Activated CD4-positive, alpha-beta T cell treated with anti-CD3 and anti-CD28 coated beads, Interleukin-2, Interleukin-6, amounts not matched to agents 100 ng/mL and 50 ng/mL, durations not matched to agents 16 hours and 8 hours (primary cell): Measurements from ENCODE around the gene PLCG1.

Source experiments
- DNase-seq: peaks from one replicate; pipeline ENCODE4 v3.0.0-alpha.2; 2020

The PLCG1 gene

GRCh38 chr20:41182296-41183212, 45.2 kb downstream of the PLCG1 start:
- no peak for DNase-seq

GRCh38 chr20:41183391-41183790, 46.0 kb downstream of the PLCG1 start:
- no peak for DNase-seq

GRCh38 chr20:41183831-41184230, 46.5 kb downstream of the PLCG1 start:
- no peak for DNase-seq

DNA sequence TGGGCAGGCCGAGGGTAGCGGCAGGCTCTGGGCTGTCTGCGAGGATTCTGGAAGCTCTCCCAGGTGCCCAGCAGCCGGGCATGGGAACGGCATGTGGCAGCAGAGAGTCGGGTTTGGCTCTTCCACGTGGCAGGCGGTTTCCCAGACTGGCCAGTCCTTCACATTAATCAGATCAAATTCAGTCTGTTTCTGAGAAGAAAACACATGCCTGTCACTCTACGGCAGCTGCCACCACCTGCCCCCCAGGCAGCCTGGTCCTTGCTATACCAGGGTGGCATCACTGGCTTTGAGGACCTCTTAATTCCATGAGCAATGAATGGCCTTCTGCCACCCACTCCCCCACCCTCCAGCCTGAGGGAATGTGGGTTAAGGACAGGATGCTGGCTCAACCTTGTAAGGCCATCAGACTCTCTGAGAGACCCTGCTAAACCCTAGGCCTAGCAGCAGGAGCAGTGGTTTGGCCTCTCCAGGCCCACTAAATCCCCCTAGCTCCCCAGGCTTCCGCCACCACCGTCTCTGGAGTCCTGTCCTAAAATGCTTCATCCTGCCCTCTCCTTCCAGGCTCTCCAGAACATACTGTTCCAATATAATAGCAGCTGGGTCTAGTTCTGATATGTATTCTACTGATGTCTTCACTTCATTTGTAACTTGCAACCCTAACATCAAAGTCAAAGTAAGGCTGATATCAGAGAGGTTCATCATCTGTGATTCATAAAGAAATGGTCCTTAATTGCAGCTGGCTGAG, 47.8 kb downstream of the PLCG1 start:
- DNase-seq: no peak

DNA sequence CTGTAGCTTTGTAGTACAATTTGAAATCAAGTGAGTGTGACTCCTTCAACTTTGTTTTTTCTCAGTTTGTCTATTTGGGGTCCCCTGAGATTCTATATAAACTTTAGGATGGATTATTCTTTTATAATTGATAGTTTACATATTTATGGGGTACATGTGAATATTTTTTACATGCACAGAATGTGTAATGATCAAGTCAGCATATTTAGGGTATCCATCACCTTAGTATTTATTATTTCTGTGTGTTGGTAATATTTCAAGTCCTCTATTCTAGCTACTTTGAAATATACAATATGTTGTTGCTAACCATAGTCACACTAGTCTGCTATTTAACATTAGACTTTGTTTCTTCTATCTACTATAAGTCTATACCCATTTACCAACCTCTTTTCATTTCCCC, 50.3 kb downstream of the PLCG1 start:
- no peak for DNase-seq

DNA sequence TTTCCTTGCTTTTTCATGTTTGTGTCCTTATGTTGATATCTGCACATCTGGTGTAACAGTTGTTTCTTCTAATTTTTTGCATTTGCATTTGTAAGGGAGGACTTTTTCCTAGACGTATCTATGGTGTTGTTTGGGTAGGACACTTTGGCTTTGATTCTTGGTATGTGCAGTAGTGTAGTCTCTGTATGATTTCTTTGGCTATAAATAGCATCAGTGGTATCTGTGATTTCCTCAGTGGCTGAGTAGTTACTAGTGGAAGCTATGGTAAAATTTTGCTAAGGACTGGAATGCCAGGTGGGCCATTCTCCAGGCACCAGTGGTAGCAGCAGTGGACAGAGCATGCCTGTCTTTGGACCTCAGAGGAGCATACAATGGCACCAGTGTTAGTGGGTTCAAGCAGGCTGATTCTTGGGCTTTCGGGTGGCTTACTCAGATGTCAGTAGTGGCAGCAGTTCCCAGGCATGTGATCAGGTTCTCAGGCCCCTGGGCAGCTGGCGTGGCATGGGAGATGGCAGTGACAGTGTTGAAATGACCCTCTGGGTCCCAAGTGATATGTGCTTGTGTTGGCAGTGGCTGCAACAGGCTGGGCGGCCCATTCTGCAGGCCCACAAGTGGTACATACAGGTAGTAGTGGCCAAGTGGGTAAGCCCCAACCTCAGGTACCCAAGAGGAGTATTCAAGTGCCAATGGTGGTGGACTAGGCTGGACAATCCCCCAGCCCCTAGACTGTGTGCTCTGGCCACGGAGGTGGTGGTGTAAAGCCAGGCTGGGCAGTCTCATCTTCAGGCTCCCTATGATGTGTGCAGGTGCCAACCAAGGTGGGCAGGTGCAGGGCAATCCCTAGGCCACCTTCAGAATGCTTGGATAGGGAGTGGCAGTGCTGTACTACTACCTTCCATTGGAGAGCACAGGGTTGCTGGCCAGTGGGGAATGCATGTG, 54.5 kb downstream of the PLCG1 start:
- no peak for DNase-seq

- no peak for DNase-seq
Observed at GRCh38 chr20:41192575-41192974, 55.2 kb downstream of the PLCG1 start.

DNA sequence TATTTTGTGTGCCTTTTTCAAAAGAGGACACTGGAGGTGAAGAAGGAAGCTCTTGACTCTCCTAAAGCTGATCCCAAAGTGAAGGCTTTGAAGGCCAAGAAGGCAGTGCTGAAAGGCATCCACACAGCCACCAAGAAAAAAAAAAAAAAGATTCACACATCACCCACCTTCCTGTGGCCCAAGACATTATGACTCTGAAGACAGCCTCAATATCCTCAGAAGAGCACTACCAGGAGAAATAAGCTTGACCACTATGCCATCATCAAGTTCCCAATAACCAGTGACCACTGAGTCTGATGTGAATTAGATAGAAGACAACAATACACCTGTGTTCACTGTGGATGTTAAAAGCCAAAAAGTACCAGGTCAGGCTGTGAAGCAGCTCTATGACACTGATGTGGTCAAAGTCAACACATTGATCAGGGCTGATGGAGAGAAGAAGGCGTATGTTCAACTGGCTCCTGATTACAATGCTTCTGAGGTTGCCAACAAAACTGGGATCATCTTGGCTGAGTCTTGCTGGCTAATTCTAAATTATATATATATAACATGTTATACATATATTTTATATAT, 59.4 kb downstream of the PLCG1 start:
- DNase-seq: no peak

GRCh38 chr20:41198443-41198842, 61.1 kb downstream of the PLCG1 start:
- DNase-seq: no peak

DNA sequence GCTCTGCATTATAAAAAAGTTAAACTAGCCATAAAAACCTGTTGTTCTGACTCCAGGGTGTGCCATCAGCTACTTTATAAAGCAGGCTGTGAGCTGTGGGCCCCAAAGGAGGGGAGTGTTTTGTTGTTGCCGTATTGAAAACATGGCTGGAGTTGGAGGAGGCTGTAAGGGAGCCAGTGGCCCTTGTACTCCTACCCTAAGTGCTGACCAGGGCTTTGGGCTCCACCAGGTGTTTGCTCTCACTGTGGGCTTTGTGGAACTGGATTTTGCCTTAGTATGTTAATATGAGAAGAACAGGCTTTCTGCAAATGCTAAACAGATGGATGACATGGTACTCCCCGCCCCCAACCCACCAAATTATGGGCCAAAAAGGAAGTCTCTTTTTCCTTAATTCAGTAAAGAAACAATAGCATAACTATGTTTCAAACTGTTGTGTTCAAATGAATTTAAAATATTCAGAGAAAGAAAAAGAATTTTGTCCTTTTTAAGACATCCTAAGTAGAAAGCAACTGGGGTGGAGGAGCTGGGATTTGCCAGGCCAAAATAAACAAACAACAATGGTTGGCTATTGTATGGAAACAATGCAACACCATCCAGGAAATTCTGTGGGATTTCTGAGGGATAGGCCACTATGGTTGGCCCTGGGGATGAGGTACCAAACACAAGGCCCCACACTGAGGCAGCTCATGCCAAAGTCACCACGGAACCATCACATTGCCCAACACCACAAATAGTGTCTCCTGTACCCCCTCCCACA, 63.3 kb downstream of the PLCG1 start:
- DNase-seq: no peak

GRCh38 chr20:41201760-41202159, 64.4 kb downstream of the PLCG1 start:
- no peak for DNase-seq

DNA sequence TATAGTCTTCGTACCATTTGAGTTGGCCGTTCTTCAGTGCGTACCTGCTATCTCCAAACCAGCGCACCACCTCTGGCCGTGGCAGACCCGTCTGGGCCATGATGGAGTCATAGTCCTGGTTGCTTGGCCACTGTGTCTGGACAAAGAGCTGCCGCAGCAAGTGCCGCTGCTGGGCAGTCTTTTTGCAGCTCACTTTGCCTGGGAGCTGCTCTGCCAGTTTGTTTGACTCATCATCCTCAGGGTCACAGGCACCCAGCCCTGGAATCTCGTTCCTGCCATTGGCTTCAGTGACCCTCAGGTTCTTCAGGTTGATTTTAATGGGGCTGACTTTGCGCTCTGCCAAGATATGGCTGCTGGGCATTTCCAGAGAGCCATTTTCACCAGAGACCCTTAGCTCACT, 65.1 kb downstream of the PLCG1 start:
- no peak for DNase-seq

DNA sequence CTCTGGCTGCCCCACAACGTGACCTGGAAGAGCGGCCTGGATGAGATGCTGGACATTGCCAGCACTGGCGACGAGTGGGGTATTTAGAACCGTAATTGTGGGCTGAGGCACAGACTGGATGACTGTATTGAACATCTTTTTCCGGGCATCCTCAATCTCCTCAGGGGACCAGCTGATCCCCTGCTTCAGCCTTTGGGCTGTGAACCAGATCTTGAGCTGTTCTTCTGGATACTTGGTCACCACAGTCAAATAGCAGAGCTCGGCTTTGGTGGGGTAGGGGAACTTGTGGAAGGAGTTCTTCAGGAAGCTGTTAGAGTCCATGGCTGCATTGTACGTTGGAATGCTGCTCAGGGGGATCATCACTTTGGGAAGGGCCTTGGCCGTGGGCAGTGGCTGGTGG, 66.3 kb downstream of the PLCG1 start:
- no peak for DNase-seq

- DNase-seq: no peak
Observed at GRCh38 chr20:41204304-41205265, 67.2 kb downstream of the PLCG1 start.

- DNase-seq: no peak
Observed at GRCh38 chr20:41205313-41205712, 68.0 kb downstream of the PLCG1 start.

DNA sequence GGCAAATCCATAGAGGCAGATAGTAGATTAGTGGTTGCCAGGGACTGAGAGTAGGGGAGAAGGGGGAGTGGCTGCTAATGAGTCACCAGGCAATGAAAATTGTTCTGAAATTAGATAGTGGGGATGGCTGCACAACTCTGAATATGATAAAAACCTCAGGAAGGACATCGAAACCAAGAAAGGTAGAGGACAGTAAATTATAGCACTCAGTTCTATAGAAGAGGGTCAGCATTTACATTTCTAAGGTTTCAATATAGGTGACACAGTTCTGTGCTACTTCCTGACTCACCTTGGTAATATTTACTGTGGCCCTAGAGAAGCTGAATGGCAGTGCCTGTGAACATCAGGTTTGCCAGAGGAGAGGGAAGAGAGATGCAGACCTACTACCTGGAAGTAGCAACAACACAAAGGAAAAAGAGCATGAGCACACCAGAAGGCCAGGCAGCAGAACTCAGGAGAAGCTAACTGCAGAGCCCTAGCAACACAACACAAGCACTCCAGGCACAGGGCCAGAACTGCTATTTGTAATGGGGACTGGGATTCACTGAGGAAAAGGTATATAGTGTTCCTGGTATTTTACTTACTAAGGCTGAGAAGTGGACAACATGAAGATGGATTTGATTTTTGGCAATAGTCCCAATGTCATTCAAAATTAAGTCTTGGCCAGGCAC, 75.9 kb downstream of the PLCG1 start:
- DNase-seq: no peak

DNA sequence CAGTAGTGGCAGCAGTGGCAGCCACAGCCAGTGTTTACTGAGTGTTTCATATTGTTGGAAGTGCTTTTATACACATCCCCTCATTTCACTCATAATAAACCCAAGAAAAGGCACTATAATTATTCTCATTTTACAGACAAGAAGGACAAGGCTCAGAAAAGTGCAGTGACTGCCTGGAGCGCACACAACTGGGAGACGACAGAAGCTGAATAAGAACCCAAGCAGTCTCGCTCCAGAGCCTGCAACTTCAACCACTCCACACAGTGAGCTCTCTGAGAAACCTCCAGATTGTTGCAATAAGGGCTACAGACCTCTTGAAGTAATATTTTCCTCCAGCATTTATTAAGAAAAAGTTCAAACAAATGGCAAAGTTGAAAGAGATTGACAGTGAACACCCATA, 76.9 kb downstream of the PLCG1 start:
- DNase-seq: no peak

GRCh38 chr20:41214666-41215065, 77.3 kb downstream of the PLCG1 start:
- no peak for DNase-seq

GRCh38 chr20:41217422-41217821, 80.1 kb downstream of the PLCG1 start:
- no peak for DNase-seq

DNA sequence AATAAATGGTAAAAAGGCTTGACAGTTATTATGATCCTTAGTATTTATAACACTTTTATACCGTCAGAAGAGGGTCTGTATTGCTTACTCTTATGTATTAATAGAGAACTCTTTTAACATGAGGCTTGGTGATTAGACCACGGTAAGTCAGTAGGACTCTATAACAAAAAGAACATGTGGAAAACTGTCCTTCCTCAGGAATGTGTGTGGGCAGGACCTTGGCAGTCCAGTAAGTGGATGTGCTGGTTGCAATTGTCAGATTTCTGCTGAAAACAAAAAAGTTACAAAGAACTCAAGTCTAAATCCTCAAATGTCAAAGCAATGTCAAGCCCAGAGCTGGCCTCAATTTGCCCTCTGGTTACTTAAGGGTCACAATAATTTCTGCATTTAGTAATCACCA, 81.1 kb downstream of the PLCG1 start:
- no peak for DNase-seq
